GM21786 (cell line): Measurements from ENCODE around the gene TRIM65.
A peak's percentile ranks its signal among the peaks of the same experiment; 100 is the strongest.

Source experiments
- ATAC-seq: cut with Tn5 transposase; IDR thresholded peaks from one replicate; pipeline ENCODE4 v1.9.1; 2021; ENCODE audit not compliant: unreplicated experiment

The TRIM65 gene, protein sequence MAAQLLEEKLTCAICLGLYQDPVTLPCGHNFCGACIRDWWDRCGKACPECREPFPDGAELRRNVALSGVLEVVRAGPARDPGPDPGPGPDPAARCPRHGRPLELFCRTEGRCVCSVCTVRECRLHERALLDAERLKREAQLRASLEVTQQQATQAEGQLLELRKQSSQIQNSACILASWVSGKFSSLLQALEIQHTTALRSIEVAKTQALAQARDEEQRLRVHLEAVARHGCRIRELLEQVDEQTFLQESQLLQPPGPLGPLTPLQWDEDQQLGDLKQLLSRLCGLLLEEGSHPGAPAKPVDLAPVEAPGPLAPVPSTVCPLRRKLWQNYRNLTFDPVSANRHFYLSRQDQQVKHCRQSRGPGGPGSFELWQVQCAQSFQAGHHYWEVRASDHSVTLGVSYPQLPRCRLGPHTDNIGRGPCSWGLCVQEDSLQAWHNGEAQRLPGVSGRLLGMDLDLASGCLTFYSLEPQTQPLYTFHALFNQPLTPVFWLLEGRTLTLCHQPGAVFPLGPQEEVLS

DNA sequence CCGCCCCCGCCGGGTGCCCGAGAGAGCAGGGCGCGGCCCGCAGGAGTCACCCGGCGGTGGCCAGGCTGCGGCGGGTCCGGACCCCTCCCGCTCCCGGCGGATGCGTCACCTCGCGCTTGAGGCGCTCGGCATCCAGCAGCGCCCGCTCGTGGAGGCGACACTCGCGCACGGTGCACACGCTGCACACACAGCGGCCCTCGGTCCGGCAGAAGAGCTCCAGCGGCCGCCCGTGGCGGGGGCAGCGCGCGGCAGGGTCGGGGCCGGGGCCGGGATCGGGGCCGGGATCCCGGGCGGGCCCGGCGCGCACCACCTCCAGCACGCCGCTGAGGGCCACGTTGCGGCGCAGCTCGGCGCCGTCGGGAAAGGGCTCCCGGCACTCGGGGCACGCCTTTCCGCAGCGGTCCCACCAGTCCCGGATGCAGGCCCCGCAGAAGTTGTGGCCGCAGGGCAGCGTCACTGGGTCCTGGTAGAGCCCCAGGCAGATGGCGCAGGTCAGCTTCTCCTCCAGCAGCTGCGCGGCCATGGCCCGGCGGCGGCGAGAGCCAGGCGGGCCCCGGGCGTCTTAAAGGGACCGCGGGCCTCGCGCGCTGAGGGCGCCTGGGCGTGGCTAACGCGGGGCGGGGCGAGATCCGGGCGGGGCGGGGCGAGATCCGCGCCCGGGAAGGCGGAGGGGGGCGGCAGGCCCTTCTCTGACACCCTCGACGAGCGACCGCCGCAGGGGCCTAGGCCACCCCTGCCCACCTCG, at the start of gene TRIM65:
TRIM65 (minus strand) TSS at position 537 of the 745 bp plus-strand sequence; CDS start at position 523, 14 bp downstream.
- ATAC-seq = peak; percentile 50

DNA sequence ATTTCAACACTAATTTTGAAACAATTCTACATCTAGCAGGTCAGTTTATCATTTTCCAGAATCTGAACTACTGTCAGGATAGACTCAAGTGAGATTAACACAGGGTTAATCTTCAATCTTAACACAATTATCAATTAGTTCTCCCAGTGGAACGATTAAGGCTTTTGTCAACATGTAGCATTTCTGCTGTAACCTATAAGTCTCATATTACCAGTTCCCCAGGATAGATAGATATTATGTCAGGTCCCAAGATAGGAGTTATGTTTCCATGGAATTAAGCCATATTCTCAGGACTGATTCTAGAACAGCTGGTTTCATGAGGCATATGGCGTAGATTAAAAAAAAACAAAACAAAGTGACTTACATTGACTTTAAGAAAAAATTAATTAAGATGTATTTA, 48.5 kb upstream of the TRIM65 start:
- ATAC-seq = no peak

DNA sequence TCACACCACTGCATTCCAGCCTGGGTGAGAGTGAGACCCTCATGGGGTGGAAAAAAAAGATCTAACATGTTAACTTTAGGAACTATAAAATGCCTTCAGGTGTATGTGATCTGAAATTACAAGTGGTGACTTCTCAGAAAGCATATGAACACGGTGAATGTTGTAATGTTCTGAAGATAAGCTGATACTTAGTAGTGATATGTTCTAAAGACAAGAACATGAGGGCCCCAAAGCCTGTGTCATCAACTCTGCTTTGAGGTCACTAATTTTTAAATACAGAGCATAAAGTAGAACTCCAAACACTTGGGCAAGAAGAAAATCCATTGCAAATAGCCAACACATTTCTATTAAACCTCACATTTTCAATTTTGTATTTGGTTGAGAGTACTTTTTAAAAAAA, 46.7 kb upstream of the TRIM65 start:
- no peak for ATAC-seq

DNA sequence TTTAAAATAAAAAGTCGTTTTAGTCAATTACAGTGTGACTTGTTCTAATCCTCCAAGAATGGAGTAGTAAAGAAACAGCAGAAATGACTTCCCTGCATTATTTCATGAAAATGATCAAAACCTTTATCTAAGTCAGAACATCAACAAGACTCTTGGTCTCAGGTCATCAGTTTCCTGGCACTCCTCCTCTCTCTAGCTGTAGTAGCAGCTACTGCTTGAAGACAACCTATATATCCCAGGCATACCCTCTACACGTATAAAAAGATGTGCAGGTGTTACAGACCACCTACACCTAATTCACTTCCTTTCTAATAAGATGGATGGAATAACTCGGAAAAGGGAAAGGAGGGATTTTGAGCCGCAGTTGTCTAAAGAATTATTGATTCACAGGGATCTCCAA, 45.7 kb upstream of the TRIM65 start:
- ATAC-seq = no peak

DNA sequence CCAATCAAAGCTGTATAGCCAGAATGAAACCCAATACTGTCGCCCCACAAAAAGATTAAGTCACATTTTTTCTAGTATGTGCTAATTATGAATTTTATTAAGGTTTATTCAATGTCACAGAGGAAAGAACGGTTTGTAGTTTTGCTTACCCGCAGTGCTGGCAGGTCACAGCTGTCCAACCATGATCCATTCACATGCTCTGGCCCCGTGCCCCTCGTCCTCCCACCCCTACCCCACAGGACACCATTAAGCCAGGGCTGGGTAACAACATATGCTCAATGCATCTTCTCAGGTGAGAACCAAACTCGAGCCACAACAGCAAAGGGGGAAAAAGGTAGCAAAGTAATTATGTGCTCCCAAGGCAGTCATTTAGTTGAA, 44.7 kb upstream of the TRIM65 start:
- ATAC-seq = no peak

DNA sequence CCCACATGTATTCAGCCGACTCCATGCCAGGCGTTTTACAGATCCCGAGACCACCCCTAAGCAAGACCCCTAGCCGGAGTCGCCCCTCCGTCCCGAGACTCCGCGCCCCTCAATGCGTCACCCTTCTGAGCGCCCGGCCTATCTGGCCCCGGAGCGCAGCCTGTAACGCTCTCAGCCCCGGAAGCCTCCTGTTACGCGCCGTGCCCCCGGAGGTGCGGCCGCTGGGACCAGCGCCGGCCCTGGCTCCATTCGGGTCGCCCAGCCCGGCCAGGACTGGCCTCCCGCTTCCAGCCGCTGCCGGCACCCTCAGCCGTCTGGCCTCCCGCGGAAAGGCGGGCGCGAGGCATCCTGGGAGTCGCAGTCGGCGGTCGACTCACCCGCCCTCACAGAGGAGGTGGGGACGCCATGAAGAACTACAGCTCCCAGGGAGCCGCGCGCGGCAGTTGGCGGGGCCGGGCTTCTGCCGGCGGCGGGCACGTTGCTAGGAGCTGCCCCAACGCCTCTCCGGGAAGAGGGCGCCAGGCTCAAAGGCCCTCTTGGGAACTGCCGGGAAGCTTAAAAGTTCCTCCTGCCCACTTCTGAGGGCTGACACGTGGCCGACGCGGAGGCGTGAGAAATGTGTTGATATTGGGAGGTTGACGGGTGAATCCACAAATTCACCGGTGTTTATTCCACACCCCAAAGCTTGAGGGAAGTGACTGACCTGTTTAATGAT, 44.1 kb upstream of the TRIM65 start, which contains the start of gene FBF1:
FBF1 (minus strand) TSS at position 316 of the 715 bp plus-strand sequence. CDS start 2,893 bp downstream, outside the sequence.
- ATAC-seq = peak; percentile 93

DNA sequence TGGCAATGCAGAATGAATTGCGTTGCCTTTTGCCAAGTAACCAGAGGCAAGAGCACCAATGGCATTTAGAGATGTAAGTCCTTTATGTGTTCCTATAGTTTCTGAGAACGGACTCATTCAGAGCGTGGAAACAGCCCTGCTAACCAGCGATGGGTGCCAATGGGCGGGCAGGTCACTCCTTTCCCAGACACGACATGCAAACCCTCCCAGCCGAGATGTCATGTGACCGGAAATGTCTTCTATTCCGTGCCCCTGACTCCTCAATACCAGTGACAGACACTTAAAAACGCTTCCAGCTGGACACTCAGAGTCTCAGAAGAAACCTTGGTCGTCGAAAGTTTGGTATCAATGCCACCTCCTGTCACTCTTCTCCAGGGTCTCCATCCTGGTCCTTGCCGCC, 40.9 kb upstream of the TRIM65 start:
- no peak for ATAC-seq

DNA sequence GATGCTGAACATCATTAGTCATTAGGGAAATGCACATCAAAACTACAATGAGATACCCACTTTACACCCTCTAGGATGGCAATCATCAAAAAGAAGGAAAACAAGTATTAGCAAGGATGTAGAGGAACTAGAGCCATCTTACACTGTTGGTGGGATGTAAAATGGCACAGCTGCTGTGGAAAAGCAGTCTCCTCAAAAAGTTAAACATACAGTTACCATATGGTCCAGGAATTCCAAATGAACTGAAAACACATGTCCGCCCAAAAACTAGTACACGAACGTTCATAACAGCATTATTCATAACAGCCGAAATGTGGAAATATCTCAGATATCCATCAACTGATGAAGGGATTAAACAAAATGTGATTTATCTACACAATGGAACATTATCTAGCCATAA, 37.1 kb upstream of the TRIM65 start:
- ATAC-seq = no peak

DNA sequence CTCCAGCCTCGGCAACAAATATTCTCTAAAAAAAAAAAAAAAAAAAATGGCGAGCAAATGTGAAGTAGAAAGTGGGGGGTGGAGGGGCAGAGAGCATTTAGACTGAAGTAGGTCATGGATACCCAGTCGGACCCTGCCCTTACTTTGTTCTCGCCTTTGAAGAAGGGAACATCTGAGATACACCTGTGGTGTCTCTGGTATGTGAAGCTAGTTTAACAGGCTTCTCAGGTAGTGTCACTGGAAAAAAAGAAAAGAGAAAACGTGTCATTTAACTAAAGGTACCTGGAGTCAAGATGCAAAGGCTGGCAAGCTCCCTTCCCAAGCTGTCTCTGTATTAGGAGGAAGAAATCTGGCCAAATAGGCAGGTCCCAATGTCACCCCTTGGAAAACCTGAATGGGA, 36.1 kb upstream of the TRIM65 start:
- no peak for ATAC-seq

DNA sequence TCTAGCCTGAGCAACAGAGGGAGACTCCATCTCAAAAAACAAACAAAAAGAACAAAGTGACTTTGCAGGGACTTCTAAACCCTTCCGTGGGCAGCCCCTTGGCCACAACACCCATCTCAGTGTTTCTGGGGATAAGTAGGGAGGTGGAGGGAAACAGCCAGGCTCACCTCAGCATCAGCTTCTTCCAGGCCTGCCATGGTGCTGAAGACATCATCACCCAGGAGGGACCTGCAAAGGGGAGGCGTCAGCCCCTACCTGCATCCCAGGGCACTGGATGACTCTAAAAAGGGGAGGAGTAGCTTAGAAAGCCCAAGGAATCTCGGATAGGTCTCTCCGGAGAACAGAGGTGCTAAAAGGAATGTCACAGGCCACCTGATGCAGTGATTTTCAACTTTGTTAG, 34.3 kb upstream of the TRIM65 start:
- ATAC-seq = no peak

DNA sequence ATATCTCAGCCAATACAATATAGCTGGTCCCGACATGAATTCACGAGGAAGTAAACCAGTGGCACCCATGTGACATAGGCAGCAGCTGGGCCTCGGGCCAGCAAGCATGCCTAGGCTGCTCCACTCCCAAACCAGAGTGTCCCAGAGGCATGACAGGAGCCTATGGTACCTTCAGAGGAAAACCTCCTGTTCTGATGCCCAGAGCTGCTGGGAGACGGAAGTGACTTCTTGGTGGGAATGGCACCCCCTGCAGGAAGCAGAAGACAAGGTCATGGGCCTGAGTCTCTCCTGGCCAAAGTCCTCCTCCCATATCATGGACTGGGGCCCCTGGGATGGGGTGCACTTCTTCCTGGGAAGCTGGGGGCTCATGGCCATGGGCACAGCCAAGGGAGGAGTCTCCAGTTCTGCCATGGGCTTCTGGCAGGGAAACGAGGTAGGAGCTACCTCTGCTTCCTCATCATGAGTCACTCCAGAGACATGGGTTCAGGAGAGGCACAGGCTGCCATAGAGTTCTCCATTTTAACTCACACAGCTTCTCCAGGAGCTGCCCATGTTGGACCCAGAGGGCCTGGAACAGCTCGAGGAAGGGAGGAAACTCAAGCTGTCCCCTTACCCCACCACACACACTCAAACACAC, 30.7 kb upstream of the TRIM65 start:
- no peak for ATAC-seq

DNA sequence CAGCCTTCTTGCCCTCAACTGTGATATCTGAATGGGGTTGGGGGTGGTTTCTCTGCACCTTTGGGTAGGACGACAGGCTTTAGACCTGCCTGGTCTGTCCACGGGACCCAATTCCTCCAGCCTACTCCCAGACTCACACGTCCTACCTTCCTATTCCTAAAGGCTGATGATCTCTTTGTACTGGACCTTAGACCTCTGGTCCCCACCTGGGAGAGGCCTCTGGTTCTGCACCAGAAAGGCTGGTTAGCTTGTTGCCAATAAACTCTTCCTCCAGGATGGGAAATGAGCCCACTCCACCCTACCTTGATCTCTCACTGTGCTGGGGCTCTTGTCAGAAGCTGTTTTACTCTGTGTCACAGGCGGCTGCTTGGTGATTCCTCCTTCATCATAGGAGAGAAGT, 29.7 kb upstream of the TRIM65 start:
- ATAC-seq = no peak

DNA sequence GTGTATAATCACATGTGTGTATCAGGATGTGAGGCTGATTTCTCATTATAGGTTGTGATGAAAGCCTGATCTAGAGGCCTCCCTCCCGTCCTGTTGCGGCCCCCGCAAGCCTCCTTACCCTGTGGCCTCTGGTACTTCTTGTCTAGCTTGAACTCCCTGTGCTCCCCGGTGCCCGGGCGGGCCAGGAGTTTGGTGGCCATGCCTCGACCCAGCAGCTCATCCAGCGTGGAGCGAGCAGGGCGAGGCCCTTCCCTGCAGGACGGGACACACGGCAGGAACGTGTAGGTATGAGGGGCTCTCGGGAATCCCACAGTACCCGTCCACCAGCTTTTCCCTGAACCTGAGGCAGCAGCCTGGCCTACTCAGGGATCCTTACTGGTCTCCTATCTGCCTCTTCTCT, 29.2 kb upstream of the TRIM65 start:
- no peak for ATAC-seq

DNA sequence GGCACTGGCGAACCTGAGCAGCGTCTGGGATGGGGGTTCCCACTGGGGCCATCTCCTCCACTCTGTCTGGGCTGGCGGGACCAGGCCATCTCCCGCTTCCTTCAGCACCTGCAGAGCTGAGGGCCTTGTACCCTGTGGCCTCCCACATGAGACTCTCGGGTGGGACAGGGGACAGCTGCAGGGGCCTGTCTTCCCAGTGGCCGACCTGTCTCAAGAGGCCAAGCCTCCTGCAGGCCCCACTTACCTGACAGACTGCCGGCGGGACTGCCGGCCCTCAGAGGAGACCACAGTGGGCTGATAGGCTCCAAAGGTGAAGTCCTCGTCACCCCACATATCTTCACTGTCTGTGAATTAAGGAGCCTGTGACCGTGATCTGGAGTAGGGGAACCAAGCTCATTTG, 28.4 kb upstream of the TRIM65 start:
- ATAC-seq = no peak

DNA sequence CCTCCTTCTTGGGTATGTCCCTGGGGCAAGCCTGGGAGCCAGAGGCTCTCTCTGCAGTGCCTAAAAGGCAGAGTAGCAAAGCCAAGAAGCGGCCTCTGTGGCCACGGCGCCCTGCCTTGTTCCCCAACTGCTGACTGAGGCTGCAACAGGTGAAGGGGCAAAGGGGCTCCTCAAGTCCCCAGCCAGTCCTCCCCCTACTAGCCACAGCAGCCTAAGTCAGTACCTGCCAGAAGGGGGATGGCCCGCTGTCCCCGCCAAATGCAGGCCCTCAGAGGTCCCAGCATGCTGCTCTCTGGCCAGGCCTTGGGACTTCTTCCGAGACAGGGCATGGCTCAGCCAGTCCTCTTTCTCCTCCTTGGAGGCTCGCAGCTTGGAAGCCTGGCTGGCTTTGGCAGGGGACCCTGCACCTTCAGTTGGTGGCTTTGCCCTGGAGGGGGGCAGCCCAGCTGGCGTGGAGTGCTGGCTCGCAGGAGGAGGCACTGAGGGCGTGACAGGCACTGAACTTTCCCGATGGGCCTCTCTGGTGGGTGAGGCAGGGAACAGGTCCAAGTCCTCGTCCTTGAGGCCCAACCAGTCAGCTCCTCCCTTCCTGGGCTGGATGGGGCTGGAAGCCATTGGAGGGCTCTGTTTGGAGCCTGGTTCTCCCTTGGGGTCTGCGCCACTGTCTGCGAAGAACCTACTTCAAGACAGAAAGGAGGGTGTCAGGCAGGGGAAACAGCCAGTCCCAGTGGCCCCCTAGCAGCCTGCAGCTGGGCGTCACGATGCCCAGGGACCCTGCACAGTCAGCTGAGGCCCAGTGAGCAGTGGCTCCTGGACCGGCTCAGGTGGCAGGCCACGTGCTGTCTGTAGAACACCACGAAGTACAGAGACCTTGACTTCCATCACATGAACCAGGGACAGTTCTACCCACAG, 26.5 kb upstream of the TRIM65 start:
- ATAC-seq = no peak

DNA sequence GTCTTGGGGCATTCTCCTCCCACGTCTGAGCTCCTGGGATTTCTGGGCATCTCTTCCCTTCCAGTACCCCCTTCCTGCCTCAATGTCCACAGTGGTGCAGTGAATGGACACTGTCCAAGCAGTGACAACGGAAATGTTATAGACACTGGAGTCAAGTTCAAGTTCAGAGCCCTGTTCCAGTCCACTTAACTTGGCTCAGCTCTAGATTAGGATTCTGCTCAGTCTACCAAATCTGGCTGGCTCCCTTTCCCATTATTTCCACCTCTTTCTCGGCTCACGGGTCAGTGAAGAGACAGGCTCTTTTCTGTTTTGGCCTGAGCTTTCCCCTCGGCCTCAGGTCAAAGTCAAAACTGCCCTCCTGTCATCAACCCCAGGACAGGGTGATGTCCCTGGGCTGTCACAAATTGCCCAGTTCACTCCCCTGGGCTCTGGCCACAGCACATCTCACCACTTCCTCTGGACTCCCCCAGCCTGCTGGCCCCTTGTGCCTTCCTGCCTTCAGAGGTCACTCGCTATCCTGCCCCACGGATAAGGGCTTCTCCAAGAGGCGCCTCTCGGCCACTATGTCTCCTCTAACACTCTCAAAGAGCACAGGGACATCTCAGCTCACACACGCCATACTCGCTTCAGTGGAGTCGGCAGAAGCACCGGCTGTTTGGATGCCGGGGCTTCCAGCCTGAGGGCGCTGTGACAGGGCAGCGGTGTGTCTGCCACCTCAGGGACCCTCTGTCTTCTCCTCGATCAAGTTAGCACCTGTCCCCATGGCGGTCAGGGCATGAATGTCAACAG, 25.6 kb upstream of the TRIM65 start:
- no peak for ATAC-seq

DNA sequence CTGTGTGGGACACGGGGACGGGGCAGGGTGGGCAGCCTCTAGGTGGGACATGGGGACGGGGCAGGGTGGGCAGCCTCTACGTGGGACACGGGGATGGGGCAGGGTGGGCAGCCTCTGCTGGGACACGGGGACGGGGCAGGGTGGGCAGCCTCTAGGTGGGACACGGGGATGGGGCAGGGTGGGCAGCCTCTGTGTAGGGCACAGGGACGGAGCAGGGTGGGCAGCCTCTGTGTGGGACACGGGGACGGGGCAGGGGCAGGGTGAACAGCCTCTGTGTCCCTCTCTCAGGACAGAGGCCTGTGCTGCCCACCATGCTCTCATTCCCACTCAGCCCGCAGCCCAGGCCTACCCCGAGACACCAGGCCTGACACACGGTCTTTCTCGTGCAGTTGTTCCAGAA, 24.8 kb upstream of the TRIM65 start:
- ATAC-seq = no peak

DNA sequence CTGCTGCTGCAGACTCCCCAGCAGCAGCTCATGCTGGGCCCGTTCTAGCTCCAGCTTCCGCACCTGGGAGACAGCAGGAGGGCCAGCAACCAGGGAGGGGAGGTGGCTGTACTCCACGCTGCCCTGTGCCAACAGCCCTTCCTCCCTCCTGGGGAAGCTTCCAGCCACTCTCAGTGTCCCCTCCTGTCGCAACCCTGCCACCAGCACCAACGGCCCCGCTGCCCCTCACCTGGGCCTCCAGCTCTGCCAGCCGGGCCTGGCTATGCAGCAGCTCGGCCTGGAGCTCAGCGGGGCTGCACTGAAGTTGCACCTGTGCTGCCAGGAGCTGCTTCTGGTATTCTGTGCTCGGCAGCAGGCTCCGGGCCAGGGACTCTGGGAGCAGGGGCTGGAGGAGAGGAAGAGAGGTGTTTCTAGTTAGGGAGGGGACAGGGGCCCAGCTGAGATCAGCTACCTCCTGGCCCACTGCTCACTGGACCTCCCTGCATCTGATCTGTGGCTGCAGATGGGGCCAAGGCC, 23.4 kb upstream of the TRIM65 start:
- no peak for ATAC-seq

DNA sequence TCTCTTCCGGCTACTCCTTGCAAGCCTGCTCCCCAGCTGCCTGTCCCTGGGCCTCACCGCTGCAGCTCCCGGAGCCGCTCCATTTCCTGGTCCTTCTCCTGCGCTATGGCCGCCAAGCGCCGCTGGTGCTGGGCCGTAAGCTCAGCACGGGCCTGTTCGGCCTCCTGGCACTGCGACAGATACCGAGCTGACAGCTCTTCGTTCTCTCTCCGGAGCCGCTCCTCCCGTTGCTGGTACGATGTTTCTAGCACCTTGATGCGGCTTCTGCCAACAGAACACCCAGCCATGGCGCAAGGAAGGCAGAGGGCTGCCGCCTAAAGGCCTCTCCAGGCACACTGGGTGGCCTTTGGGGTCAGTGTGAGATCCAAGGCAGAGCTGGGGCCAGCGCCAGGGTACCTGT, 22.9 kb upstream of the TRIM65 start:
- no peak for ATAC-seq
